GM23338 (cell line): ENCODE results near the gene CAMP. TPM values are rescaled to one million over a fixed set of nuclear protein-coding genes. Genes with fewer than 3 reads are reported as not detected.
A peak's percentile ranks its signal among the peaks of the same experiment; 100 is the strongest.

Experiments
- ATAC-seq: fragments of 200-7000 bp; cut with Tn5 transposase; 3 replicates; pipeline ENCODE4 v1.9.1; 2020
- DNase-seq: peaks from one replicate; pipeline ENCODE4 v3.0.0-alpha.2; 2015; ENCODE audit warnings: low spot score
- H2AFZ ChIP-seq: fragments of 200-600 bp; sonication (generic); 2 replicates; pipeline ENCODE4 v1.8.0; 2016; ENCODE audit warnings: antibody characterized with exemption, mild to moderate bottlenecking, moderate library complexity
- H3F3A ChIP-seq: fragments of 200-600 bp; sonication (generic); replicated peaks from 2 replicates; pipeline ENCODE4 v1.8.0; 2017; ENCODE audit warnings: antibody characterized with exemption, mixed run types, low read depth
- H3K27ac ChIP-seq: fragments of 200-600 bp; sonication (generic); 2 replicates; pipeline ENCODE4 v1.6.1; 2016; ENCODE audit warnings: low read depth
- H3K27me3 ChIP-seq: fragments of 200-600 bp; sonication (generic); 2 replicates; pipeline ENCODE4 v1.8.0; 2016; ENCODE audit warnings: mild to moderate bottlenecking, mixed run types, moderate library complexity; ENCODE audit not compliant: insufficient read depth
- H3K36me3 ChIP-seq: fragments of 200-600 bp; sonication (generic); 2 replicates; pipeline ENCODE4 v1.8.0; 2016; ENCODE audit warnings: mild to moderate bottlenecking; ENCODE audit not compliant: insufficient read depth
- H3K4me1 ChIP-seq: fragments of 200-600 bp; sonication (generic); 2 replicates; pipeline ENCODE4 v1.8.0; 2016; ENCODE audit warnings: mild to moderate bottlenecking, moderate library complexity; ENCODE audit not compliant: insufficient read depth
- H3K4me2 ChIP-seq: fragments of 200-600 bp; sonication (generic); 2 replicates; pipeline ENCODE4 v1.7.1; 2017; ENCODE audit warnings: mixed run types
- H3K4me3 ChIP-seq: fragments of 200-600 bp; sonication (generic); 2 replicates; pipeline ENCODE4 v1.6.1; 2016; ENCODE audit warnings: mixed run types
- H3K79me2 ChIP-seq: fragments of 200-600 bp; sonication (generic); replicated peaks from 2 replicates; pipeline ENCODE4 v1.8.0; 2017; ENCODE audit warnings: mild to moderate bottlenecking; ENCODE audit not compliant: insufficient read depth
- H3K9me2 ChIP-seq: fragments of 200-600 bp; sonication (generic); 2 replicates; pipeline ENCODE4 v1.8.0; 2017; ENCODE audit not compliant: insufficient read depth
- H4K20me1 ChIP-seq: fragments of 200-600 bp; sonication (generic); replicated peaks from 2 replicates; pipeline ENCODE4 v1.8.0; 2017; ENCODE audit warnings: mild to moderate bottlenecking; ENCODE audit not compliant: insufficient read depth
- H3K27ac Mint-ChIP-seq: 2 replicates; pipeline ENCODE4 v1.8.0; 2020; ENCODE audit warnings: inconsistent platforms, mild to moderate bottlenecking, moderate library complexity, mixed read lengths
- H3K27me3 Mint-ChIP-seq: 3 replicates; pipeline ENCODE4 v1.8.0; 2022; ENCODE audit warnings: low read depth, mild to moderate bottlenecking, moderate library complexity, mixed read lengths, inconsistent platforms; ENCODE audit not compliant: insufficient read depth, poor library complexity
- H3K36me3 Mint-ChIP-seq: 3 replicates; pipeline ENCODE4 v1.8.0; 2021; ENCODE audit warnings: low read depth, mild to moderate bottlenecking, inconsistent platforms, moderate library complexity, mixed read lengths
- H3K4me1 Mint-ChIP-seq: 3 replicates; pipeline ENCODE4 v1.8.0; 2020; ENCODE audit warnings: mild to moderate bottlenecking, inconsistent platforms, mixed read lengths
- H3K4me3 Mint-ChIP-seq: 3 replicates; pipeline ENCODE4 v1.8.0; 2021; ENCODE audit warnings: moderate library complexity, mild to moderate bottlenecking, inconsistent platforms, mixed read lengths
- H3K9me3 Mint-ChIP-seq: 3 replicates; pipeline ENCODE4 v1.8.0; 2020; ENCODE audit warnings: moderate library complexity, mild to moderate bottlenecking, inconsistent platforms, mixed read lengths
- CREB1 ChIP-seq: fragments of 250-450 bp; sonication (Bioruptor Pico); IDR thresholded peaks from 2 replicates; pipeline ENCODE4 v1.5.0; 2020; ENCODE audit warnings: low read depth, mild to moderate bottlenecking, moderate library complexity
- ETS1 ChIP-seq: IDR thresholded peaks from 2 replicates; pipeline ENCODE4 v1.6.1; 2016; ENCODE audit warnings: antibody characterized with exemption
- EZH2 ChIP-seq: fragments of 200-600 bp; sonication (generic); IDR thresholded peaks from one replicate; pipeline ENCODE4 v1.8.0; 2017; ENCODE audit warnings: antibody characterized with exemption, mild to moderate bottlenecking, low read depth; ENCODE audit not compliant: unreplicated experiment
- NANOG ChIP-seq: IDR thresholded peaks from 2 replicates; pipeline ENCODE4 v1.6.1; 2016; ENCODE audit warnings: antibody characterized with exemption, borderline replicate concordance
- POLR2AphosphoS5 ChIP-seq: IDR thresholded peaks from 2 replicates; pipeline ENCODE4 v1.6.1; 2016; ENCODE audit warnings: antibody characterized with exemption, low read depth
- STAT1 ChIP-seq: IDR thresholded peaks from one replicate; pipeline ENCODE4 v1.6.1; 2016; ENCODE audit warnings: antibody characterized with exemption; ENCODE audit not compliant: unreplicated experiment
- ZNF114 ChIP-seq: fragments of 250-450 bp; sonication (Bioruptor Pico); IDR thresholded peaks from 2 replicates; pipeline ENCODE4 v1.5.0; 2020; ENCODE audit warnings: mild to moderate bottlenecking, moderate library complexity
- ZNF331 ChIP-seq: fragments of 250-450 bp; sonication (Bioruptor Pico); IDR thresholded peaks from 2 replicates; pipeline ENCODE4 v1.5.0; 2020; ENCODE audit warnings: low read depth, mild to moderate bottlenecking, moderate library complexity
- polyA plus RNA-seq: library from polyadenylated mRNA; unstranded; fragments of >200 nt; fragmentation: Nextera tagmentation; extraction: Ambion mirVana; gene quantifications from 2 replicates; pipeline ENCODE4 v1.2.1, GENCODE V29; 2016
- total RNA-seq: library from RNA; depleted of rRNA; stranded (reverse); fragments of >200 nt; shearing (Covaris generic); gene quantifications from 2 replicates; pipeline ENCODE4 v1.2.3, GENCODE V29; 2014
- TF ChIP-seq, protein P1 (sequence below): IDR thresholded peaks from one replicate; pipeline ENCODE4 v1.6.1; 2018; ENCODE audit warnings: antibody characterized with exemption; ENCODE audit not compliant: unreplicated experiment
- TF ChIP-seq, protein P2 (sequence below), 2 experiments: fragments of 200-600 bp in 1 of 2; sonication (generic) in 1 of 2; conservative IDR thresholded peaks; 2 replicates each; pipeline versions ENCODE4 v1.5.1 to v1.6.1; 2016 to 2017; ENCODE audit warnings: antibody characterized with exemption in 2 of 2, low read depth in 2 of 2, mild to moderate bottlenecking in 2 of 2, moderate library complexity in 1 of 2

CAMP gene
- total and polyA plus RNA-seq, 2 experiments from 2014 or later = not detected

DNA sequence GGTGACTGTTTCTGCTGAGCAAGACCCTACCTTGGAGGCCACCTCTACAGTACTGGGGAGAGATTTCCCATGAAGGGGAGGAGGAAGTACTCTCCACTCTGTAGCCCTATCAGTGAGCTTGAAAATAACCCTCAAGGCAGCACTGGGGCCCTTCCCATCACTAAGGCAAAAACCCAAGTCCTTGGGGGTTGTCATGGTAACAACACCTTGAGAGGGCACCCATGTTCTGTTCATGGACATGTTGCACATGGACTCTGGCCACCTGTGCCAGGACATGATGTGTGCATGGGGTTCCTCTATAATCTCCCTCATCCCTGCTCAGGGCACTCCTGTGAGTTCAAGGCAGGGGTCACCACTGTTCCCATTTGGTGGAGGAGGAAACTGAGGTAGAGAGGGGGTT lies 24.2 kb upstream of the CAMP start (continued):
- TF ChIP-seq ZNF331 = no peak
- TF ChIP-seq STAT1 = no peak
- TF ChIP-seq ETS1 = no peak
- TF ChIP-seq, protein P1, sequence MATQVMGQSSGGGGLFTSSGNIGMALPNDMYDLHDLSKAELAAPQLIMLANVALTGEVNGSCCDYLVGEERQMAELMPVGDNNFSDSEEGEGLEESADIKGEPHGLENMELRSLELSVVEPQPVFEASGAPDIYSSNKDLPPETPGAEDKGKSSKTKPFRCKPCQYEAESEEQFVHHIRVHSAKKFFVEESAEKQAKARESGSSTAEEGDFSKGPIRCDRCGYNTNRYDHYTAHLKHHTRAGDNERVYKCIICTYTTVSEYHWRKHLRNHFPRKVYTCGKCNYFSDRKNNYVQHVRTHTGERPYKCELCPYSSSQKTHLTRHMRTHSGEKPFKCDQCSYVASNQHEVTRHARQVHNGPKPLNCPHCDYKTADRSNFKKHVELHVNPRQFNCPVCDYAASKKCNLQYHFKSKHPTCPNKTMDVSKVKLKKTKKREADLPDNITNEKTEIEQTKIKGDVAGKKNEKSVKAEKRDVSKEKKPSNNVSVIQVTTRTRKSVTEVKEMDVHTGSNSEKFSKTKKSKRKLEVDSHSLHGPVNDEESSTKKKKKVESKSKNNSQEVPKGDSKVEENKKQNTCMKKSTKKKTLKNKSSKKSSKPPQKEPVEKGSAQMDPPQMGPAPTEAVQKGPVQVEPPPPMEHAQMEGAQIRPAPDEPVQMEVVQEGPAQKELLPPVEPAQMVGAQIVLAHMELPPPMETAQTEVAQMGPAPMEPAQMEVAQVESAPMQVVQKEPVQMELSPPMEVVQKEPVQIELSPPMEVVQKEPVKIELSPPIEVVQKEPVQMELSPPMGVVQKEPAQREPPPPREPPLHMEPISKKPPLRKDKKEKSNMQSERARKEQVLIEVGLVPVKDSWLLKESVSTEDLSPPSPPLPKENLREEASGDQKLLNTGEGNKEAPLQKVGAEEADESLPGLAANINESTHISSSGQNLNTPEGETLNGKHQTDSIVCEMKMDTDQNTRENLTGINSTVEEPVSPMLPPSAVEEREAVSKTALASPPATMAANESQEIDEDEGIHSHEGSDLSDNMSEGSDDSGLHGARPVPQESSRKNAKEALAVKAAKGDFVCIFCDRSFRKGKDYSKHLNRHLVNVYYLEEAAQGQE = no peak
- TF ChIP-seq NANOG = no peak
- no peak for TF ChIP-seq POLR2AphosphoS5

DNA sequence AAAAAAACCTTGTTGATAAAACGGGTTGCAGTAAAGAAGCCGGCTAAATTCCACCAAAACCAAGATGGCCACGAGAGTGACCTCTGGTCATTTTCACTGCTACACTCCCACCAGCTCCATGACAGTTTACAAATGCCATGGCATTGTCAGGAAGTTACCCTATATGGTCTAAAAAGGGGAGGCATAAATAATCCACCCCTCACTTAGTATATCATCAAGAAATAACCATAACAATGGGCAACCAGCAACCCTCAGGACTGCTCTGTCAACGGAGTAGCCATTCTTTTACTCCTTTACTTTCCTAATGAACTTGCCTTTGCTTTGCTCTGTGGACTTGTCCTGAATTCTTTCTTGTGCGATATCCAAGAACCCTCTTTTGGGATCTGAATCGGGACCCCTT lies 20.7 kb upstream of the CAMP start:
- peak overlapping the region; percentile 81 for H3K27ac Mint-ChIP-seq
- no peaks in the 10 kb centered on the region for H4K20me1 ChIP-seq
- no peak overlapping the region for H3K4me3 Mint-ChIP-seq
- TF ChIP-seq, protein P1 = no peak
- TF ChIP-seq ETS1 = no peak
- TF ChIP-seq POLR2AphosphoS5 = no peak
- TF ChIP-seq, protein P2, sequence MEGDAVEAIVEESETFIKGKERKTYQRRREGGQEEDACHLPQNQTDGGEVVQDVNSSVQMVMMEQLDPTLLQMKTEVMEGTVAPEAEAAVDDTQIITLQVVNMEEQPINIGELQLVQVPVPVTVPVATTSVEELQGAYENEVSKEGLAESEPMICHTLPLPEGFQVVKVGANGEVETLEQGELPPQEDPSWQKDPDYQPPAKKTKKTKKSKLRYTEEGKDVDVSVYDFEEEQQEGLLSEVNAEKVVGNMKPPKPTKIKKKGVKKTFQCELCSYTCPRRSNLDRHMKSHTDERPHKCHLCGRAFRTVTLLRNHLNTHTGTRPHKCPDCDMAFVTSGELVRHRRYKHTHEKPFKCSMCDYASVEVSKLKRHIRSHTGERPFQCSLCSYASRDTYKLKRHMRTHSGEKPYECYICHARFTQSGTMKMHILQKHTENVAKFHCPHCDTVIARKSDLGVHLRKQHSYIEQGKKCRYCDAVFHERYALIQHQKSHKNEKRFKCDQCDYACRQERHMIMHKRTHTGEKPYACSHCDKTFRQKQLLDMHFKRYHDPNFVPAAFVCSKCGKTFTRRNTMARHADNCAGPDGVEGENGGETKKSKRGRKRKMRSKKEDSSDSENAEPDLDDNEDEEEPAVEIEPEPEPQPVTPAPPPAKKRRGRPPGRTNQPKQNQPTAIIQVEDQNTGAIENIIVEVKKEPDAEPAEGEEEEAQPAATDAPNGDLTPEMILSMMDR (conservative IDR thresholded peaks at IDR 0.05; ENCODE audit: low read depth in 2 of 2) = no peak
- no peak for TF ChIP-seq EZH2
- TF ChIP-seq CREB1 (CRISPR knock-in tag) = no peak
- no peak for TF ChIP-seq ZNF114 (CRISPR knock-in tag)
- no peak for TF ChIP-seq STAT1

More for the DNA sequence above, 20.7 kb upstream of the CAMP start:
- Histone ChIP-seq H3K4me1 (peaks cover 10% of the 10 kb centered on the region), H3F3A (no peaks in the 10 kb centered on the region), H3K79me2 (no peaks in the 10 kb centered on the region), H3K36me3 (no peaks in the 10 kb centered on the region), H3K27me3 (no peaks in the 10 kb centered on the region), H3K4me3 (no peak overlapping the region; the same call in 1 of the 2 replicates), H2AFZ (peak overlapping the region; percentile 8; the same call in 1 of the 2 replicates), H3K9me2 (no peaks in the 10 kb centered on the region), H3K4me2 (peak overlapping the region; percentile 40), H3K27ac (no peak overlapping the region)
- ATAC-seq (peak; percentile 58), DNase-seq (peak; percentile 41)
- Mint-ChIP-seq H3K27me3 (peaks cover 9% of the 10 kb centered on the region), H3K9me3 (no peaks in the 10 kb centered on the region), H3K4me1 (peaks cover 4% of the 10 kb centered on the region), H3K36me3 (no peaks in the 10 kb centered on the region; the same call in 2 of the 3 replicates)
